GM21717 (cell line): ENCODE measurements around the gene NEUROG2.
"Not testable (repeated sequence)": the region's sequence is repeated elsewhere in the genome, so short reads cannot be mapped to it uniquely, and the experiment has no call there.

ENCODE experiments used
- ATAC-seq: cut with Tn5 transposase; IDR thresholded peaks from one replicate; pipeline ENCODE4 v1.9.1; 2021; ENCODE audit warnings: mild to moderate bottlenecking, moderate library complexity; ENCODE audit not compliant: unreplicated experiment

Gene NEUROG2

DNA sequence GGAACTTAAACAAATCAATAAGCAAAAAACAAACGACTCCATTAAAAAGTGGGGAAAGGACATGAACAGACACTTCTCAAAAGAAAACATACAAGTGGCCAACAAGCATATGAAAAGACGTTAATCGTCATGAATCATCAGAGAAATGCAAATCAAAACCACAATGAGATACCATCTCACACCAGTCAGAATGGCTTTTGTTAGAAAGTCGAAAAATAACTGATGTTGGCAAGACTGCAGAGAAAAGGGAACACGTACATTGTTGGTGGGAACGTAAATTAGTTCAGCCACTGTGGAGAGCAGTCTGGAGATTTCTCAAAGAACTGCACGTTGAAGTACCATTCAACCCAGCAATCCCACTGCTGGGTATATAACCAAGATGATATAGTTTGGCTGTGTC is 23.7 kb downstream of the NEUROG2 start:
- no peak for ATAC-seq

DNA sequence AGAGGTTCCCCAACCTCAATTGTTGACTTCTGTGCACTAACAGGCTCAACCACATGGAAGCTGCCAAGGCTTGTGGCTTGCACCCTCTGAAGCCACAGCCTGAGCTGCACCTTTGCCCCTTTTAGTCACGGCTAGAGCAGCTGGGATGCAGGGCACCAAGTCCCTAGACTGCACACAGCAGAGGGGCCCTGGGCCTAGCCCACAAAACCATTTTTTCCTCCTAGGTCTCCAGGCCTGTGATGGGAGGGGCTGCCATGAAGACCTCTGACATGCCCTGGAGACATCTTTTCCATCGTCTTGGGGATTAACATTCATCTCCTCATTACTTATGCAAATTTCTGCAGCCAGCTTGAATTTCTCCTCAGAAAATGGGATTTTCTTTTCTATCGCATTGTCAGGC is 25.2 kb downstream of the NEUROG2 start:
- not testable (repeated sequence) for ATAC-seq

DNA sequence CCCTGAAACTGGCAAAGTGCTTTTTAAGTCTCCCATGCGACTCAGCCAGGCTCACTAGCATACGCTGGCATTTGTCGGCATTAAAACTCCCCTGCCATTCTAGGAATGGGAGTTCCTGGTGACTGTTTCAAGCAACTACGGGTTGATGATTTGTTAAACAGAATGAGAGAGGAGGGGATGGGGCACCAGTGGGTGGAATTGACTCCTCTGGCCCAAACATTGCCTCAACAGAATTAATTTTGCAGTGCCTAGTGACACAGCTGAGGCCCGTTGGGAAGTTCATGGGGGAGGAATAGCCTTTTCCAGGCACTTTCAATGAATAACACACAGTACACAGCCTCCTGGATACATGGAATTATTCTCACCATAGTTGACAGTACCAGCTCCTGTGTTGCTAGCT is 30.1 kb downstream of the NEUROG2 start:
- ATAC-seq = no peak

DNA sequence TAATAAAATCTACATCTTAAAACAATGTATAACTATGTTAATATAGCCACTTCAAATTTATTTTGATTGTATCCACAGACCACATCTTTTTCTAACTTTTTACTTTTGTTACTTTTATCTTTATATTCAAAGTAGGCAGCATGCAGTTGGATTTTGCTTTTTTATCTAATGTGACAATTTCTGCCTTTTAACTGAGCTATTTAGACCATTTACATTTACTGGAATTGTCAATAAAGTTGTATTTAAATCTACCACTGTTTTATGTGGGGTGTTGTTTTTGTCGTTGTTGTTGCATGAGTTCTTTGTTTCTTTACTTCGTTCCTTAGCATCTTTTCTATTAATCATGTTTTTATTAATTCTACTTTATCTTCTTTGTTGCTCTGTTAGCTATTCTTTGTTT is 42.0 kb downstream of the NEUROG2 start:
- no peak for ATAC-seq

DNA sequence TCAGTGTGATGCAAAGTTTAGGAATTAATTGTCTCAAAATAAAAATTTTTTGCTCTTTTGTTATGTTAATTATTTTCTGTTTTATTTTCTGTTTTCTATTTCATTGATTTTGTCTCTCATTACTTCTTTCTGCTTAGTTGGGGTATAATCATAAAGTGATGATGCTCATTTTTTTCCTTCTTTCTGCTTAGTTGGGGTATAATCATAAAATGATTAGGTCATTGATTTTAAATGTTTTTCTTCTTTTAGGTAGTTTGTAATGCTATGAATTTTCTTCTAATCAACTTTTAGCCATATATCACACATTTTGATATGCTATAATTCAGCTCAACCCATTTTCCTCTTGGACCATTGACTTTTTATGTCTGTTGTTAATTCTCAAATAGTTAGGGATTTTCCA is 43.7 kb downstream of the NEUROG2 start:
- no peak for ATAC-seq
